Aorta (tissue), 5 donors: Measurements from ENCODE around the gene TEAD1. TPM values are rescaled to one million over a fixed set of nuclear protein-coding genes. Genes with fewer than 3 reads are reported as not detected.

Experiments
- ATAC-seq: fragments of 200-7000 bp; cut with Tn5 transposase; one replicate; pipeline ENCODE4 v1.9.1; 2022; ENCODE audit warnings: moderate library complexity; ENCODE audit not compliant: low FRiP score
- DNase-seq, 2 donors: peaks; one replicate each; pipeline ENCODE4 v3.0.0-alpha.2; 2020
- H3K27ac ChIP-seq, 2 donors: one replicate each; pipeline ENCODE4 v1.5.1; 2013; ENCODE audit warnings: low read length in 2 of 2, mild to moderate bottlenecking in 2 of 2, moderate library complexity in 2 of 2, control low read depth in 1 of 2, inconsistent platforms in 1 of 2, low read depth in 1 of 2
- H3K27me3 ChIP-seq, 2 donors: one replicate each; pipeline ENCODE4 v1.6.1; 2013; ENCODE audit warnings: control low read depth in 1 of 2, low read length in 1 of 2, mild to moderate bottlenecking in 1 of 2, moderate library complexity in 1 of 2; ENCODE audit not compliant: insufficient read depth in 2 of 2, control insufficient read depth in 1 of 2
- H3K36me3 ChIP-seq, 2 donors: one replicate each; pipeline ENCODE4 v1.6.1; 2013; ENCODE audit warnings: control low read depth in 1 of 2, low read length in 1 of 2, mild to moderate bottlenecking in 1 of 2; ENCODE audit not compliant: insufficient read depth in 2 of 2, control insufficient read depth in 1 of 2
- H3K4me1 ChIP-seq, 2 donors: one replicate each; pipeline ENCODE4 v1.6.1; 2013; ENCODE audit warnings: low read length in 2 of 2, control low read depth in 1 of 2, mild to moderate bottlenecking in 1 of 2, moderate library complexity in 1 of 2; ENCODE audit not compliant: insufficient read depth in 2 of 2, control insufficient read depth in 1 of 2
- H3K4me3 ChIP-seq, 2 donors: one replicate each; pipeline ENCODE4 v1.5.1; 2013; ENCODE audit warnings: low read length in 2 of 2, control low read depth in 1 of 2, mild to moderate bottlenecking in 1 of 2
- H3K9me3 ChIP-seq: one replicate; pipeline ENCODE4 v1.6.1; 2013; ENCODE audit warnings: mild to moderate bottlenecking, low read length; ENCODE audit not compliant: control insufficient read depth
- WGBS, 2 donors: extraction: QIAGEN DNeasy Blood & Tissue Kit; methylation state at CpG; one replicate each; pipeline ENCODE4 v1.1.7; 2013; 5-methylcytosine and 5-hydroxymethylcytosine counted together
- intact Hi-C, 2 donors: fragments of 100-400 bp; cut with DNase I; formaldehyde crosslinking; loops; one replicate each; pipeline versions ENCODE4 v1.14.2 to v1.15.0; 2022
- polyA plus RNA-seq, 2 donors: library from polyadenylated mRNA; stranded (reverse); fragments of 200-250 nt; gene quantifications; one replicate each; pipeline ENCODE4 v1.2.3, GENCODE V29; 2013
- total RNA-seq, 2 donors: library from RNA; stranded (reverse); fragmentation: NEBNext Ultra II Directional; extraction: Animal tissue kit (Norgen Biotek cat#: 25700); gene quantifications; one replicate each; pipeline ENCODE4 v1.2.1, GENCODE V29; 2021
- donor health status: healthy with polysubstance abuse.
- donor health status: Bipolar disorder and iron deficiency.
- donor health status: DM: no; HTN: no; CAD: no.
- donor health status: DM: no; HTN: no; CAD: no.
- donor health status: DM: yes; HTN: yes; CAD: no.

TEAD1 gene
- total and polyA plus RNA-seq, 4 donors: 10.8 to 64.9 (median 34.3) TPM

- Histone ChIP-seq H3K36me3 (no peaks in the 10 kb centered on the region), H3K9me3 (no peaks in the 10 kb centered on the region), H3K4me1 (no peaks in the 10 kb centered on the region), H3K27me3 (no peaks in the 10 kb centered on the region), H3K4me3 (no peak overlapping the region), H3K27ac (no peak overlapping the region)
- ATAC-seq (no peak), DNase-seq (no peak)
- intact Hi-C loops: no loop called here
- 82 to 86% methylated on average over 5 of the region's 5 CpGs for WGBS, 2 donors
Measured at GRCh38 chr11:12784987-12785386, 110.8 kb downstream of the TEAD1 start.

- no peaks in the 10 kb centered on the region for H3K36me3 ChIP-seq
- H3K4me3 ChIP-seq: no peak overlapping the region
- intact Hi-C loops: no loop called here
- H3K4me1 ChIP-seq: peaks cover 0 to under 1% of the 10 kb centered on the region in 2 donors
- no peaks in the 10 kb centered on the region for H3K9me3 ChIP-seq
- WGBS, 2 donors: 94 to 97% methylated on average over 5 of the region's 5 CpGs
- no peak overlapping the region for H3K27ac ChIP-seq
- no peaks in the 10 kb centered on the region for H3K27me3 ChIP-seq
- ATAC-seq (no peak), DNase-seq (no peak)
Measured at GRCh38 chr11:12785901-12786300, 111.7 kb downstream of the TEAD1 start.

- Histone ChIP-seq H3K27ac (no peak overlapping the region), H3K4me1 (peaks cover 0 to 6% of the 10 kb centered on the region in 2 donors), H3K9me3 (no peaks in the 10 kb centered on the region), H3K4me3 (no peak overlapping the region), H3K36me3 (no peaks in the 10 kb centered on the region), H3K27me3 (no peaks in the 10 kb centered on the region)
- intact Hi-C loops: no loop called here
- DNase-seq (no peak), ATAC-seq (no peak)
- WGBS, 2 donors: 95 to 97% methylated on average over 4 of the region's 4 CpGs
Measured at GRCh38 chr11:12786450-12786849, 112.2 kb downstream of the TEAD1 start.

GRCh38 chr11:12786891-12787290, 112.7 kb downstream of the TEAD1 start:
- Histone ChIP-seq H3K4me1 (peaks cover 0 to 9% of the 10 kb centered on the region in 2 donors), H3K36me3 (no peaks in the 10 kb centered on the region), H3K9me3 (no peaks in the 10 kb centered on the region), H3K4me3 (no peak overlapping the region), H3K27ac (no peak overlapping the region), H3K27me3 (no peaks in the 10 kb centered on the region)
- DNase-seq (no peak), ATAC-seq (no peak)
- intact Hi-C loops: no loop called here
- 94 to 97% methylated on average over 5 of the region's 5 CpGs for WGBS, 2 donors

- ATAC-seq (no peak), DNase-seq (peak in 1 of 2 donors; percentile 60)
- Histone ChIP-seq H3K27ac (no peak overlapping the region), H3K4me1 (peaks cover 0 to 9% of the 10 kb centered on the region in 2 donors), H3K4me3 (no peak overlapping the region), H3K27me3 (no peaks in the 10 kb centered on the region), H3K9me3 (no peaks in the 10 kb centered on the region), H3K36me3 (no peaks in the 10 kb centered on the region)
- intact Hi-C loops: no loop called here
- WGBS, 2 donors: 59 to 64% methylated on average over 9 of the region's 9 CpGs
Measured at GRCh38 chr11:12787847-12788246, 113.6 kb downstream of the TEAD1 start.

GRCh38 chr11:12789054-12789453, 114.8 kb downstream of the TEAD1 start:
- H3K4me3 ChIP-seq: no peak overlapping the region
- no peak overlapping the region for H3K27ac ChIP-seq
- DNase-seq: no peak
- H3K9me3 ChIP-seq: no peaks in the 10 kb centered on the region
- no peaks in the 10 kb centered on the region for H3K36me3 ChIP-seq
- peaks cover 0 to 9% of the 10 kb centered on the region in 2 donors for H3K4me1 ChIP-seq
- WGBS, 2 donors: 83% methylated on average over 1 of the region's 1 CpG
- no peak for ATAC-seq
- intact Hi-C loops: no loop called here
- no peaks in the 10 kb centered on the region for H3K27me3 ChIP-seq

GRCh38 chr11:12789596-12790215, 115.5 kb downstream of the TEAD1 start:
- peak overlapping the region in 1 of 2 donors; percentile 23 for H3K27ac ChIP-seq
- H3K36me3 ChIP-seq: no peaks in the 10 kb centered on the region
- peaks cover 0 to 9% of the 10 kb centered on the region in 2 donors for H3K4me1 ChIP-seq
- DNase-seq: no peak
- intact Hi-C loops: loop anchor here in 1 of 2 donors (10.0 kb wide), 1 partner anchor 115 kb away; the partner anchor contains the start of gene TEAD1
- ATAC-seq: no peak
- 31 to 41% methylated on average over 9 of the region's 9 CpGs for WGBS, 2 donors
- no peak overlapping the region for H3K4me3 ChIP-seq
- no peaks in the 10 kb centered on the region for H3K27me3 ChIP-seq
- no peaks in the 10 kb centered on the region for H3K9me3 ChIP-seq

GRCh38 chr11:12790861-12791616, 116.8 kb downstream of the TEAD1 start:
- Histone ChIP-seq H3K4me3 (no peak overlapping the region), H3K36me3 (no peaks in the 10 kb centered on the region), H3K9me3 (no peaks in the 10 kb centered on the region), H3K27ac (peak overlapping the region; percentile 22 to 24), H3K27me3 (no peaks in the 10 kb centered on the region), H3K4me1 (peaks cover 0 to 9% of the 10 kb centered on the region in 2 donors)
- intact Hi-C loops: loop anchor here in 1 of 2 donors (10.0 kb wide), 1 partner anchor 116 kb away; the partner anchor contains the start of gene TEAD1
- ATAC-seq (no peak), DNase-seq (no peak)
- 34 to 36% methylated on average over 5 of the region's 5 CpGs for WGBS, 2 donors

- H3K4me1 ChIP-seq: peaks cover 0 to 9% of the 10 kb centered on the region in 2 donors
- DNase-seq: no peak
- ATAC-seq: no peak
- no peaks in the 10 kb centered on the region for H3K27me3 ChIP-seq
- intact Hi-C loops: loop anchor here in 1 of 2 donors (10.0 kb wide), 1 partner anchor 117 kb away; the partner anchor contains the start of gene TEAD1
- H3K9me3 ChIP-seq: no peaks in the 10 kb centered on the region
- no peaks in the 10 kb centered on the region for H3K36me3 ChIP-seq
- no peak overlapping the region for H3K27ac ChIP-seq
- no peak overlapping the region for H3K4me3 ChIP-seq
Measured at GRCh38 chr11:12792018-12792417, 117.8 kb downstream of the TEAD1 start.
